Upper lobe of left lung (tissue), 6 donors: Measurements from ENCODE around the gene MINDY3. TPM values are rescaled to one million over a fixed set of nuclear protein-coding genes. Genes with fewer than 3 reads are reported as not detected.

ENCODE experiments used
- ATAC-seq, 2 donors: fragments of 200-7000 bp; cut with Tn5 transposase; one replicate each; pipeline ENCODE4 v1.9.1; 2022; ENCODE audit warnings: mild to moderate bottlenecking in 2 of 2, moderate library complexity in 2 of 2; ENCODE audit not compliant: low FRiP score in 2 of 2
- DNase-seq, 2 donors: peaks; one replicate each; pipeline ENCODE4 v3.0.0-alpha.2; 2019 to 2020
- H3K27ac ChIP-seq, 4 donors: fragments of 200-600 bp; sonication (generic); one replicate each; pipeline ENCODE4 v1.5.1; 2016 to 2019
- H3K27me3 ChIP-seq, 4 donors: fragments of 200-600 bp; sonication (generic); one replicate each; pipeline ENCODE4 v1.5.1; 2017 to 2019
- H3K36me3 ChIP-seq, 4 donors: fragments of 200-600 bp; sonication (generic); one replicate each; pipeline ENCODE4 v1.5.1; 2016 to 2019
- H3K4me1 ChIP-seq, 4 donors: fragments of 200-600 bp; sonication (generic); one replicate each; pipeline ENCODE4 v1.5.1; 2018 to 2019
- H3K4me3 ChIP-seq, 4 donors: fragments of 200-600 bp; sonication (generic); one replicate each; pipeline ENCODE4 v1.5.1; 2017 to 2019; ENCODE audit warnings: mild to moderate bottlenecking in 2 of 4, moderate library complexity in 1 of 4
- H3K9me3 ChIP-seq, 4 donors: fragments of 200-600 bp; sonication (generic); one replicate each; pipeline ENCODE4 v1.5.1; 2018 to 2019
- CTCF ChIP-seq, 6 experiments: fragments of 450-650 bp in 4 of 6; fragments of 200-600 bp in 2 of 6; sonication (generic) in 2 of 6; IDR thresholded peaks; one replicate each; pipeline ENCODE4 v1.5.1; 2016 to 2019; ENCODE audit warnings: antibody characterized with exemption in 6 of 6
- EP300 ChIP-seq, 4 donors: sonication (generic); formaldehyde crosslinking; IDR thresholded peaks; one replicate each; pipeline ENCODE4 v1.5.1; 2017; ENCODE audit warnings: antibody characterized with exemption in 4 of 4, control low read depth in 2 of 4
- POLR2A ChIP-seq, 4 donors: fragments of 450-650 bp; IDR thresholded peaks; one replicate each; pipeline ENCODE4 v1.5.1; 2016 to 2017; ENCODE audit warnings: antibody characterized with exemption in 4 of 4, mild to moderate bottlenecking in 2 of 4
- POLR2AphosphoS5 ChIP-seq, 2 donors: sonication (generic); formaldehyde crosslinking; IDR thresholded peaks; one replicate each; pipeline ENCODE4 v1.5.1; 2017; ENCODE audit warnings: antibody characterized with exemption in 2 of 2
- WGBS, 2 donors: methylation state at CpG; one replicate each; pipeline ENCODE4 v1.1.5; 2017 to 2018; 5-methylcytosine and 5-hydroxymethylcytosine counted together
- total RNA-seq, 6 donors: library from RNA; depleted of rRNA in 4 of 6; stranded (reverse); fragments of >200 nt in 4 of 6; gene quantifications; one replicate each; pipeline versions ENCODE4 v1.1.0 to v1.2.1, GENCODE V29; 2016 to 2021
- donor health status: DM: no; HTN: no; CAD: no; lungs with moderate emphysema.
- donor health status: DM: no; HTN: yes; CAD: no; lungs with severe emphysema.

MINDY3 gene
- total RNA-seq, 6 donors from 2014 or later: 10.8 to 39.8 (median 26.5) TPM

GRCh38 chr10:15813415-15813814 lies 46.9 kb downstream of the MINDY3 start:
- DNase-seq (no peak), ATAC-seq (no peak)
- Histone ChIP-seq H3K36me3 (peaks cover 0 to 6% (median 0%) of the 10 kb centered on the region in 4 donors), H3K9me3 (no peaks in the 10 kb centered on the region), H3K27ac (no peak overlapping the region), H3K27me3 (no peaks in the 10 kb centered on the region), H3K4me1 (no peaks in the 10 kb centered on the region), H3K4me3 (no peak overlapping the region)
- TF ChIP-seq EP300 (IDR thresholded peaks at IDR 0.05) (no peak), CTCF (IDR thresholded peaks at IDR 0.05) (no peak), POLR2AphosphoS5 (IDR thresholded peaks at IDR 0.05) (no peak), POLR2A (IDR thresholded peaks at IDR 0.05) (no peak)
- 92 to 94% methylated on average over 3 of the region's 3 CpGs for WGBS, 2 donors

- H3K27ac ChIP-seq: no peak overlapping the region
- no peak for DNase-seq
- no peaks in the 10 kb centered on the region for H3K9me3 ChIP-seq
- WGBS, 2 donors: 93 to 95% methylated on average over 4 of the region's 4 CpGs
- no peaks in the 10 kb centered on the region for H3K4me1 ChIP-seq
- H3K36me3 ChIP-seq: peaks cover 0 to 16% (median 4%) of the 10 kb centered on the region in 4 donors
- no peaks in the 10 kb centered on the region for H3K27me3 ChIP-seq
- TF ChIP-seq POLR2AphosphoS5 (IDR thresholded peaks at IDR 0.05) (no peak), CTCF (IDR thresholded peaks at IDR 0.05) (no peak), EP300 (IDR thresholded peaks at IDR 0.05) (no peak), POLR2A (IDR thresholded peaks at IDR 0.05) (no peak)
- H3K4me3 ChIP-seq: no peak overlapping the region
- ATAC-seq: no peak
Observed at GRCh38 chr10:15809450-15809849, 50.9 kb downstream of the MINDY3 start.

- Histone ChIP-seq H3K4me1 (no peaks in the 10 kb centered on the region), H3K4me3 (no peak overlapping the region), H3K36me3 (peaks cover 0 to 17% (median 4%) of the 10 kb centered on the region in 4 donors), H3K9me3 (no peaks in the 10 kb centered on the region), H3K27ac (no peak overlapping the region), H3K27me3 (no peaks in the 10 kb centered on the region)
- WGBS, 2 donors: 89 to 93% methylated on average over 7 of the region's 7 CpGs
- no peak for ATAC-seq
- TF ChIP-seq CTCF (IDR thresholded peaks at IDR 0.05): no peak
- no peak for TF ChIP-seq EP300 (IDR thresholded peaks at IDR 0.05)
- no peak for TF ChIP-seq POLR2A (IDR thresholded peaks at IDR 0.05)
- no peak for TF ChIP-seq POLR2AphosphoS5 (IDR thresholded peaks at IDR 0.05)
- no peak for DNase-seq
Observed at GRCh38 chr10:15808204-15808797, 52.0 kb downstream of the MINDY3 start.

- H3K4me3 ChIP-seq: no peak overlapping the region
- no peaks in the 10 kb centered on the region for H3K4me1 ChIP-seq
- no peak for TF ChIP-seq POLR2AphosphoS5 (IDR thresholded peaks at IDR 0.05)
- no peak for TF ChIP-seq POLR2A (IDR thresholded peaks at IDR 0.05)
- ATAC-seq: no peak
- no peak overlapping the region for H3K27ac ChIP-seq
- peaks cover 0 to 4% (median 0%) of the 10 kb centered on the region in 4 donors for H3K9me3 ChIP-seq
- WGBS, 2 donors: 87 to 88% methylated on average over 5 of the region's 5 CpGs
- peaks cover 0 to 20% (median 4%) of the 10 kb centered on the region in 4 donors for H3K36me3 ChIP-seq
- H3K27me3 ChIP-seq: no peaks in the 10 kb centered on the region
- DNase-seq: no peak
Observed at GRCh38 chr10:15805395-15806058, 54.8 kb downstream of the MINDY3 start.

GRCh38 chr10:15804109-15804508 lies 56.2 kb downstream of the MINDY3 start:
- ATAC-seq: no peak
- Histone ChIP-seq H3K36me3 (peaks cover 0 to 26% (median 4%) of the 10 kb centered on the region in 4 donors), H3K4me3 (no peak overlapping the region), H3K9me3 (peaks cover 0 to 4% (median 0%) of the 10 kb centered on the region in 4 donors), H3K4me1 (no peaks in the 10 kb centered on the region), H3K27ac (no peak overlapping the region), H3K27me3 (no peaks in the 10 kb centered on the region)
- no peak for DNase-seq
- TF ChIP-seq EP300 (IDR thresholded peaks at IDR 0.05): no peak
- no peak for TF ChIP-seq POLR2A (IDR thresholded peaks at IDR 0.05)
- no peak for TF ChIP-seq CTCF (IDR thresholded peaks at IDR 0.05)
- no peak for TF ChIP-seq POLR2AphosphoS5 (IDR thresholded peaks at IDR 0.05)
- WGBS, 2 donors: 97% methylated on average over 4 of the region's 4 CpGs
